NB4 (cell line): ENCODE results near the gene GTPBP10.

Source experiments
- POLR2A ChIP-seq: IDR thresholded peaks from 2 replicates; pipeline ENCODE4 v1.6.1; 2011; ENCODE audit warnings: mild to moderate bottlenecking; ENCODE audit not compliant: insufficient read length; ENCODE audit errors: extremely low read depth
- TF ChIP-seq, protein P1 (sequence below): IDR thresholded peaks from one replicate; pipeline ENCODE4 v1.5.1; 2012; ENCODE audit warnings: low read depth, low read length
- TF ChIP-seq, protein P2 (sequence below): IDR thresholded peaks from 2 replicates; pipeline ENCODE4 v1.6.1; 2011; ENCODE audit warnings: low read depth, low read length

DNA sequence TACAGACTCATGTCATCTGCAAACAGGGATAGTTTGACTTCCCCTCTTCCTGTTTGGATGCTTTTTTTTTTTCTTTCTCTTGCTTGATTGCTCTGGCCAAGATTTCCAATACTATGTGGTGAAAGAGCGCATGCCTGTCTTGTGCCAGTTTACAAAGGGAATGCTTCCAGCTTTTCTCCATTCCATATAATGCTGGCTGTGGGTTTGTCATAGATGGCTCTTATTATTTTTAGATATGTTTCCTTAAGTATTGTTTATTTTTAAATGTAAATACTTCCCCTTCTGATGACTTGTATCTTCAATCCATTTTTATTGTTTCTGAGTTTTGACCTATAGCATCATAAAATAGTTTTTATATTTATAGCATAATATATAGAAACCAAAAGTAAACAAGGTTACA, 43.3 kb upstream of the GTPBP10 start:
- TF ChIP-seq, protein P1, sequence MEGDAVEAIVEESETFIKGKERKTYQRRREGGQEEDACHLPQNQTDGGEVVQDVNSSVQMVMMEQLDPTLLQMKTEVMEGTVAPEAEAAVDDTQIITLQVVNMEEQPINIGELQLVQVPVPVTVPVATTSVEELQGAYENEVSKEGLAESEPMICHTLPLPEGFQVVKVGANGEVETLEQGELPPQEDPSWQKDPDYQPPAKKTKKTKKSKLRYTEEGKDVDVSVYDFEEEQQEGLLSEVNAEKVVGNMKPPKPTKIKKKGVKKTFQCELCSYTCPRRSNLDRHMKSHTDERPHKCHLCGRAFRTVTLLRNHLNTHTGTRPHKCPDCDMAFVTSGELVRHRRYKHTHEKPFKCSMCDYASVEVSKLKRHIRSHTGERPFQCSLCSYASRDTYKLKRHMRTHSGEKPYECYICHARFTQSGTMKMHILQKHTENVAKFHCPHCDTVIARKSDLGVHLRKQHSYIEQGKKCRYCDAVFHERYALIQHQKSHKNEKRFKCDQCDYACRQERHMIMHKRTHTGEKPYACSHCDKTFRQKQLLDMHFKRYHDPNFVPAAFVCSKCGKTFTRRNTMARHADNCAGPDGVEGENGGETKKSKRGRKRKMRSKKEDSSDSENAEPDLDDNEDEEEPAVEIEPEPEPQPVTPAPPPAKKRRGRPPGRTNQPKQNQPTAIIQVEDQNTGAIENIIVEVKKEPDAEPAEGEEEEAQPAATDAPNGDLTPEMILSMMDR = no peak
- TF ChIP-seq POLR2A = no peak
- TF ChIP-seq, protein P2, sequence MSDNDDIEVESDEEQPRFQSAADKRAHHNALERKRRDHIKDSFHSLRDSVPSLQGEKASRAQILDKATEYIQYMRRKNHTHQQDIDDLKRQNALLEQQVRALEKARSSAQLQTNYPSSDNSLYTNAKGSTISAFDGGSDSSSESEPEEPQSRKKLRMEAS = no peak
